Subcutaneous adipose tissue (tissue), 4 donors: Measurements from ENCODE around the gene HBP1. TPM values are rescaled to one million over a fixed set of nuclear protein-coding genes. Genes with fewer than 3 reads are reported as not detected.

ENCODE experiments used
- total RNA-seq, 4 donors: library from RNA; depleted of rRNA; stranded (reverse); fragments of >200 nt; gene quantifications; one replicate each; pipeline ENCODE4 v1.1.0, GENCODE V29; 2016
- TF ChIP-seq, protein P1 (sequence below): fragments of 450-650 bp; IDR thresholded peaks from one replicate; pipeline ENCODE4 v1.5.1; 2016; ENCODE audit warnings: low read depth, mild to moderate bottlenecking, control low read depth, antibody characterized with exemption, moderate library complexity

HBP1 gene
- total RNA-seq, 4 donors from 2014 or later, result 117 to 221 (median 181) TPM

DNA sequence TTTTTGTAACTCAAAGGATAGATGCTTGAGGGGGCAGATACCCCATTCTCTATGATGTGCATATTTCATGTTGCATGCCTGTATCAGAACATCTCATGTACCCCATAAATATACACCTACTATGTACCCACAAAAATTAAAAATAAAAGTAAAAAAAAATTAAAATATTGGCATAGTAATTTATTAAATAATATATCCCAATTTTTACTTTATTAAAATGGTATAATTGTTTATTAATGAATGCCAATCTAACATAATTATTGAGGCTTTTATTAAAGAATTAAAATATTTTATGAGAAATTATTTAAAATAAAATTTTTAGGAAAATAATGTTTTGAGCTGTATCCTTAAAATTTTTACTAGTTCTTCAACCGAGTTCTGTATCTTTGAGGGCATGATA is 18.9 kb upstream of the HBP1 start:
- TF ChIP-seq, protein P1, sequence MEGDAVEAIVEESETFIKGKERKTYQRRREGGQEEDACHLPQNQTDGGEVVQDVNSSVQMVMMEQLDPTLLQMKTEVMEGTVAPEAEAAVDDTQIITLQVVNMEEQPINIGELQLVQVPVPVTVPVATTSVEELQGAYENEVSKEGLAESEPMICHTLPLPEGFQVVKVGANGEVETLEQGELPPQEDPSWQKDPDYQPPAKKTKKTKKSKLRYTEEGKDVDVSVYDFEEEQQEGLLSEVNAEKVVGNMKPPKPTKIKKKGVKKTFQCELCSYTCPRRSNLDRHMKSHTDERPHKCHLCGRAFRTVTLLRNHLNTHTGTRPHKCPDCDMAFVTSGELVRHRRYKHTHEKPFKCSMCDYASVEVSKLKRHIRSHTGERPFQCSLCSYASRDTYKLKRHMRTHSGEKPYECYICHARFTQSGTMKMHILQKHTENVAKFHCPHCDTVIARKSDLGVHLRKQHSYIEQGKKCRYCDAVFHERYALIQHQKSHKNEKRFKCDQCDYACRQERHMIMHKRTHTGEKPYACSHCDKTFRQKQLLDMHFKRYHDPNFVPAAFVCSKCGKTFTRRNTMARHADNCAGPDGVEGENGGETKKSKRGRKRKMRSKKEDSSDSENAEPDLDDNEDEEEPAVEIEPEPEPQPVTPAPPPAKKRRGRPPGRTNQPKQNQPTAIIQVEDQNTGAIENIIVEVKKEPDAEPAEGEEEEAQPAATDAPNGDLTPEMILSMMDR, result no peak

DNA sequence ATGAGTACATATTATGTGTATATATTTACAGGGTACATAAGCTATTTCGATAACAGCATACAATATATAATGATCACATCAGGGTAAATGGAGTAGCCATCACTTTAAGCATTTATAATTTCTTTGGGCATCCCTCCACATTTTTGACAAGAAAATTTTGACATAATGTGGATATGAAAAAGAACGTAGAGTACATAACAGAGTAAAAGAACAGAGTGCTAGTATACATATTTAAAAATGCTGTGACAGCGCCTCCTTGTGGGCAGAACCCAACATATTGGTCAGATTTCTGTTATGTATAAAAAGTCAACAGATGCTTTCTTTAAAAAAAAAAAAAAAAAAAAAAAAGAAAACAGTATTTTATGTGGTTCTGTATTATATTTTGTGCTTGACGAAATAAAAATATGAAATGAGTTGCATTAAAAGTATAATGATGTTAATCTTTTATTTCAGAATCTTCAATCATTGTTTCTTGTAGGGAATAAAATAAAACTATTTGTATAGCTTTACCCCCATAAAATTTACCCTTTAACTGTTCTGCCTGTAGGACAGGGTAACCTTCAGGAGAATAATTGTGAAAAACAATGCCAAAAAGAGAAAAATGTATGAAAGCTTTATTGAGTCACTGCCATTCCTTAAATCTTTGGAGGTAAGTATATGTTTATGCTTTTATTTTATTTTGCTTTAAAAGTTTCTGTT is 18.3 kb upstream of the HBP1 start:
- TF ChIP-seq, protein P1, result no peak

DNA sequence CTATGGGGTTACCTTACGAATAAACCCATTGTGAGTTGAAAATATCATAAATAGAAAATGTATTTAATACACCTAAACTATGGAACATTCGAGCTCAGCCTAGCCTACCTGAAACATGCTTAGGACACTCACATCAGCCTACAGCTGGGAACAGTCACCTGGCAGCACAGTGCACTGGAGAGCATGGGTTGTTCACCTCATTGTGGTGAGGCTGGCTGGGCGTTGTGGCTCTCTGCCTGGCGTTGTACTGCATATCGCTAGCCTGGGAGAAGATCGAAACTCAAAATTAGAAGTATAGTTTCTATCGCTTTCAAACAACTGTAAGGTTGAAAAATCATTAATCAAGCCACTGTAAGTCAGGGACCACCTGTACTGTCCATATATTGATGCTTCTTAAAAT is 17.3 kb upstream of the HBP1 start:
- TF ChIP-seq, protein P1, result no peak

DNA sequence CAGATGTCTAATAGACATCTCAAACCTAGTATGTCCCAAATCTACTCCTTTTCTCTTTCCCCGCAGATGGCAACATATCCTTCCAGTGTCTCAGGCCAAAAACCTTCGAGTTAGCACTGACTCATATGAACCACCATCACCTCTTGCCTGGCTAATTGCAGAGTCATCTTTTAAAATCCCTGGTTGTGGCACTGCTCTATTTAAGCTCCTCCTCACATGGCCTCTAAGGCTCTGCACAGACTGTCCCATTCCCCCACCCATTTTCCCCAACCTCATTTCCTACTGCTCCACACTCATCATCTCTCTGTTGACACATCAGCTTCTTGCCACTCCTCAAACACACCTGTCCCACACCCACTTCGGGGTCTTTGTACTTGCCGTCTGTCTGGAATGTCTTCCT is 16.8 kb upstream of the HBP1 start:
- TF ChIP-seq, protein P1, result no peak

DNA sequence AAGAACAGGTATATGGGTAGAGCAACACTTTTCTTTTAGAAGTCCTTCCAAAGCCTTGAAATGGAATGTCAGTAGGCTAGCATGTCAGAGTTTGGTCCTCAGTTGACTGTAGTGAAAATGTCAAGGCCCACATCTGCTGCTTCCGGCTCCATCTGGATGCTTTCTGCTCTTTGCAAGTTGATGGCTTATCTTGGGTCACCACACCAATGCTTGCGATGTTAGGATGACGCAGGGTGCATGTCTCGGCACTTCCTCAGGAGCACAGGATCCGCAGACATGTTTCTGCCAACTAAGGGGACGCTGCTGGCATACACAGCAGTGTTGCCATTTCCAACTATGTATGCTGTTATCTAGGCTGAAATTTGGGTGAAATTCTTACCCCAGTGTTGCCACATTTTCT is 14.0 kb upstream of the HBP1 start:
- TF ChIP-seq, protein P1, result no peak

DNA sequence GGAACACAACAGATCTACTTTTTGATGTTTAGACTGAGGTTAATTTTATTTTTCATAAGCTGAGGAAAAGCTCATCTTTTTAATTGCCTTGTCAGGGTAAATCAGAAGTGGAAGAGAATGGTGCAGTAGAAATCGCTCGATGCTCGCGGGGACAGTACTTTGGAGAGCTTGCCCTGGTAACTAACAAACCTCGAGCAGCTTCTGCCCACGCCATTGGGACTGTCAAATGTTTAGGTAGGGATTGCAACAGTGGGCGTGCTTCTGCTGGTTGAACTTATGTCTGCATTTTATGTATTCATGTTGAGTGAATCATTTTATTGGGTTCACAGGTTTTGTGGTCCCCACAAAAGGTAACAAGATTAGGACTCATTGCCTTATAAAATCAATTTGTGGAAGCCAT is 11.7 kb upstream of the HBP1 start:
- TF ChIP-seq, protein P1, result no peak

DNA sequence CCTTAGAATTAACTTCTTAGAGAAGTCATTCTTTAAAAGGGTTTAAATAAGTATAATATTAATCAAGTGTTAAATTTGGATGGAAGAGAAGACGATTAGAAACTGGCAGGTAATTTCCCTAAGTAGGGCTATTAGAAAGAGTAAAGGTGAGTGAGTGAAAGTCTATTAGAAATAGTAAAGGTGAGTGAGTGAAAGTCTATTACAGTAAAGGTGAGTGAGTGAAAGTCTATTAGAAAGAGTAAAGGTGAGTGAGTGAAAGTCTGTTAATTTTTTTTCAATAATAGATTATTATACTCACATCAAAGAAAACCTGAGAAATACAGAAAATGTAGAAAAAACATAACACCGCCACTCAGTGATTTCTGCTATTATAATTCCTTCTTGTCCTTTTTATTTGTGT is 10.8 kb upstream of the HBP1 start:
- TF ChIP-seq, protein P1, result no peak
